Nephron progenitor cell (in vitro differentiated cells): ENCODE results near the gene MCF2L.

ENCODE experiments used
- DNase-seq: peaks from one replicate; pipeline ENCODE4 v3.0.0; 2021
- H3K27ac Mint-ChIP-seq: 2 replicates; pipeline ENCODE4 v1.8.0; 2021; ENCODE audit warnings: mild to moderate bottlenecking, moderate library complexity, mixed read lengths
- H3K27me3 Mint-ChIP-seq: 2 replicates; pipeline ENCODE4 v1.8.0; 2021; ENCODE audit warnings: mild to moderate bottlenecking, low read depth, mixed read lengths; ENCODE audit not compliant: poor library complexity
- H3K36me3 Mint-ChIP-seq: 2 replicates; pipeline ENCODE4 v1.8.0; 2021; ENCODE audit warnings: low read depth, mixed read lengths
- H3K4me1 Mint-ChIP-seq: 2 replicates; pipeline ENCODE4 v1.8.0; 2021; ENCODE audit warnings: mixed read lengths
- H3K4me3 Mint-ChIP-seq: 2 replicates; pipeline ENCODE4 v1.8.0; 2021; ENCODE audit warnings: mild to moderate bottlenecking, moderate library complexity, mixed read lengths
- H3K9me3 Mint-ChIP-seq: 2 replicates; pipeline ENCODE4 v1.8.0; 2021; ENCODE audit warnings: mild to moderate bottlenecking, moderate library complexity, mixed read lengths
- CTCF ChIP-seq: fragments of 200-600 bp; sonication (generic); IDR thresholded peaks from 2 replicates; pipeline ENCODE4 v1.5.0; 2021; ENCODE audit warnings: antibody characterized with exemption

MCF2L gene

DNA sequence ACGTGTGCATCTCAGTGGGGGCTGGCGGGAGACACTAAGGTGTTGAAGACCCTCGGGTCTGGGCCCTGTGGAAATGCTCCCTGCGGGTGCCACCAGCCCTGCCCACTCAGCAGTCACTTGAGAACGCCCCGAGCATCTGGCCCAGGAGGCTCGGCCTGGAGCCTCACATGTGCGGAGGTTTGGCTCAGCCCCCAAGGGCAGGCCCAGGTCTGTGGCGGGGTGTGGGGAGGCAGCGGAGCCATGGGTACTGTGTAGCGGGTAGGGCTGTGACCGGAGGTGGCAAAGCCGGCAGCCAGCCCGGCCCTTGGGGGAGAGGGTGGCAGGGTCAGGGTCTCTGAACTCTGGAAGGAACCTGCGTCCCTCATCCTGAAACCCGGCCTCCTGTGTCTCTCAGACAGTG lies 37.6 kb downstream of the MCF2L start:
- no peak for TF ChIP-seq CTCF
- Mint-ChIP-seq H3K4me1 (peaks cover 39% of the 10 kb centered on the region), H3K27me3 (peaks cover 6% of the 10 kb centered on the region), H3K4me3 (no peak overlapping the region), H3K9me3 (peaks cover 17% of the 10 kb centered on the region), H3K27ac (no peak overlapping the region), H3K36me3 (peaks cover 25% of the 10 kb centered on the region)
- no peak for DNase-seq

DNA sequence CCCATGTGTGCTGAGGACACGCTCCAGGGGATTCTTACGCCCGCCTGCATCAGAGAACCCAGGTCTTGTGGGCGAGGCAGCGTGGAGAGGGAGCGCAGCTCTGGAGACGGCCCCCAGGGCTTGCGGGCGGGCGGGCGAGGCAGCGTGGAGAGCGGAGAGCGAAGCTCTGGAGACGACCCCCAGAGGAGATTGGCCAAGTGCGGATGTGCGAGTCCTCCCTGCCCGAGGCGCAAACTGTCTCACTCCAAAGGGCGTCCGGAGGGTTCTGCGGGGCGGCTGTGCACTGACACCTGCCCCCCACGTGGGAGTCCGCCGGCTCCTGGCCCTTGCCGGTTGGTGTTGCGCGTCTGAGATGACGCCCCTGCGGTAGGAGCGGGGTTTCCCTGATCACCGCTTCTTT lies 39.8 kb downstream of the MCF2L start:
- Mint-ChIP-seq H3K9me3 (peaks cover 17% of the 10 kb centered on the region), H3K27me3 (peaks cover 6% of the 10 kb centered on the region), H3K36me3 (peaks cover 25% of the 10 kb centered on the region), H3K27ac (no peak overlapping the region), H3K4me1 (peaks cover 31% of the 10 kb centered on the region), H3K4me3 (no peak overlapping the region)
- DNase-seq = no peak
- no peak for TF ChIP-seq CTCF

- peaks cover 17% of the 10 kb centered on the region for H3K9me3 Mint-ChIP-seq
- H3K27ac Mint-ChIP-seq = no peak overlapping the region
- H3K27me3 Mint-ChIP-seq = peaks cover 6% of the 10 kb centered on the region
- H3K4me1 Mint-ChIP-seq = peaks cover 31% of the 10 kb centered on the region
- peaks cover 16% of the 10 kb centered on the region for H3K36me3 Mint-ChIP-seq
- no peak for TF ChIP-seq CTCF
- DNase-seq = no peak
- H3K4me3 Mint-ChIP-seq = no peak overlapping the region
Observed at GRCh38 chr13:113009743-113010509, 40.9 kb downstream of the MCF2L start.

- H3K4me1 Mint-ChIP-seq = peaks cover 29% of the 10 kb centered on the region
- no peak overlapping the region for H3K4me3 Mint-ChIP-seq
- no peak for DNase-seq
- H3K27ac Mint-ChIP-seq = no peak overlapping the region
- H3K36me3 Mint-ChIP-seq = peaks cover 11% of the 10 kb centered on the region
- no peak for TF ChIP-seq CTCF
- H3K27me3 Mint-ChIP-seq = peaks cover 6% of the 10 kb centered on the region
- H3K9me3 Mint-ChIP-seq = peaks cover 15% of the 10 kb centered on the region
Observed at GRCh38 chr13:113010510-113010865, 41.5 kb downstream of the MCF2L start.

GRCh38 chr13:113013303-113013702 lies 44.3 kb downstream of the MCF2L start:
- no peak overlapping the region for H3K4me3 Mint-ChIP-seq
- H3K36me3 Mint-ChIP-seq = peaks cover 9% of the 10 kb centered on the region
- peaks cover 14% of the 10 kb centered on the region for H3K9me3 Mint-ChIP-seq
- no peak for TF ChIP-seq CTCF
- peaks cover 10% of the 10 kb centered on the region for H3K27me3 Mint-ChIP-seq
- H3K27ac Mint-ChIP-seq = no peak overlapping the region
- no peak for DNase-seq
- peaks cover 12% of the 10 kb centered on the region for H3K4me1 Mint-ChIP-seq
